Panc1 (cell line): ENCODE measurements around the gene PTPRH. TPM values are rescaled to one million over a fixed set of nuclear protein-coding genes. Genes with fewer than 3 reads are reported as not detected.

Experiments used
- ATAC-seq: fragments of 200-7000 bp; cut with Tn5 transposase; 2 replicates; pipeline ENCODE4 v1.9.1; 2020; ENCODE audit warnings: mild to moderate bottlenecking, moderate library complexity
- BruUV-seq: library from RNA; stranded (reverse); fragments of 400-500 nt; replicated peaks from 2 replicates; lab custom pipeline; 2021; lab: Mats Ljungman, UMichigan
- CTCF ChIA-PET: fragments of 300-600 bp; sonication (Branson Sonifier 250); formaldehyde crosslinking; loops from one replicate; lab custom pipeline; 2022; ENCODE audit warnings: antibody characterized with exemption; lab: Charles Lee
- POLR2A ChIA-PET: fragments of 300-600 bp; sonication (Branson Sonifier 250); formaldehyde crosslinking; loops from one replicate; lab custom pipeline; 2022; ENCODE audit warnings: antibody characterized with exemption; lab: Charles Lee
- DNase-seq: peaks from one replicate; pipeline ENCODE4 v3.0.0-alpha.2; 2010; ENCODE audit warnings: low read depth, low spot score
- H3K27ac ChIP-seq: 2 replicates; pipeline ENCODE4 v1.5.1; 2011; ENCODE audit warnings: mild to moderate bottlenecking, low read length, inconsistent platforms
- H3K27me3 ChIP-seq: fragments of 200-500 bp; sonication (Bioruptor generic); 2 replicates; pipeline ENCODE4 v1.6.0; 2014; ENCODE audit warnings: low read length, inconsistent platforms; ENCODE audit not compliant: control insufficient read depth, insufficient read depth
- H3K36me3 ChIP-seq: fragments of 200-500 bp; sonication (Bioruptor generic); 2 replicates; pipeline ENCODE4 v1.5.1; 2014; ENCODE audit warnings: inconsistent platforms, mild to moderate bottlenecking, low read length, moderate library complexity; ENCODE audit not compliant: control insufficient read depth, insufficient read depth
- H3K4me1 ChIP-seq: 2 replicates; pipeline ENCODE4 v1.5.1; 2011; ENCODE audit warnings: inconsistent platforms, mild to moderate bottlenecking, low read length, moderate library complexity; ENCODE audit not compliant: control insufficient read depth, insufficient read depth
- H3K4me3 ChIP-seq, 2 experiments: 2 replicates each; pipeline ENCODE4 v1.5.1; 2011 to 2012; ENCODE audit warnings: low read depth in 2 of 2, low read length in 2 of 2, mild to moderate bottlenecking in 2 of 2, inconsistent platforms in 1 of 2, moderate library complexity in 1 of 2
- H3K9me3 ChIP-seq: fragments of 200-500 bp; sonication (Bioruptor generic); 2 replicates; pipeline ENCODE4 v1.5.1; 2014; ENCODE audit warnings: low read depth, mild to moderate bottlenecking, inconsistent platforms, low read length, moderate library complexity; ENCODE audit not compliant: control insufficient read depth, insufficient read depth
- POLR2AphosphoS5 ChIP-seq: IDR thresholded peaks from 2 replicates; pipeline ENCODE4 v1.6.1; 2012; ENCODE audit warnings: mild to moderate bottlenecking, low read depth, low read length, moderate library complexity
- SIN3A ChIP-seq: IDR thresholded peaks from 2 replicates; pipeline ENCODE4 v1.6.1; 2012; ENCODE audit warnings: low read depth, mild to moderate bottlenecking, low read length, moderate library complexity, borderline replicate concordance; ENCODE audit not compliant: insufficient read depth
- TCF7L2 ChIP-seq: IDR thresholded peaks from 2 replicates; pipeline ENCODE4 v1.6.1; 2011; ENCODE audit warnings: mild to moderate bottlenecking, low read depth, low read length, inconsistent platforms
- in situ Hi-C: cut with HindIII; loops from 2 replicates; pipeline ENCODE4 v1.10.0; 2016; ENCODE audit warnings: low sequenced_read_pairs, low pct_unique_long_range_greater_than_20kb
- intact Hi-C: fragments of 100-400 bp; cut with micrococcal nuclease; formaldehyde crosslinking; loops from one replicate; pipeline ENCODE4 v1.10.0; 2022; ENCODE audit not compliant: unreplicated experiment
- total RNA-seq: library from RNA; stranded (reverse); gene quantifications from one replicate; pipeline ENCODE4 v1.2.1, GENCODE V29; 2021; ENCODE audit not compliant: unreplicated experiment
- TF ChIP-seq, protein P1 (sequence below), 2 experiments: IDR thresholded peaks; 2 replicates each; pipeline ENCODE4 v1.6.1; 2011 to 2012; ENCODE audit warnings: low read depth in 2 of 2, control low read depth in 1 of 2, low read length in 1 of 2, mild to moderate bottlenecking in 1 of 2, moderate library complexity in 1 of 2; ENCODE audit not compliant: insufficient read depth in 1 of 2
- TF ChIP-seq, protein P2 (sequence below): fragments of 450-650 bp; IDR thresholded peaks from 2 replicates; pipeline ENCODE4 v1.5.1; 2017; ENCODE audit warnings: mild to moderate bottlenecking

Gene PTPRH
- total RNA-seq, 1 experiment from 2014 or later, result 42.8 TPM

DNA sequence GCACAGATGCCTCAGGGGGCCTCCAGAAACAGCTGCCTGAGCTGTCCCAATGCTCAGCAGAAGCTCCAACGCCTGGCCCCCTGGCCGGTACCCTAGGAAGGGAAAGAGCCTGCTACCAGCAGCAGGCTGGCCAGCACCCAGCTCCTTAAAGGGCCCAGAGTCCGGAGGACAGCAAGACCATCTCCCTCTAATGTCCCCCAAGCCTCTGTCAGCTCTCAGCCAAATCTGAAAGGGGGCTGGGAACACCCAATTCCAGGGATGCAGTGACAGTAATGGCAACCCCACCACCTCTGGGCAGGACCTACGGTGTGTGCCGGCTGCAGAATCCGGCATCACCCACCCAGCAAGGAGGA lies 45.3 kb upstream of the PTPRH start:
- CTCF ChIA-PET, result interaction anchor here (0.6 kb wide), 1 partner anchor 12 kb away, joined by 3 read pairs; no protein-coding TSS in a partner anchor

DNA sequence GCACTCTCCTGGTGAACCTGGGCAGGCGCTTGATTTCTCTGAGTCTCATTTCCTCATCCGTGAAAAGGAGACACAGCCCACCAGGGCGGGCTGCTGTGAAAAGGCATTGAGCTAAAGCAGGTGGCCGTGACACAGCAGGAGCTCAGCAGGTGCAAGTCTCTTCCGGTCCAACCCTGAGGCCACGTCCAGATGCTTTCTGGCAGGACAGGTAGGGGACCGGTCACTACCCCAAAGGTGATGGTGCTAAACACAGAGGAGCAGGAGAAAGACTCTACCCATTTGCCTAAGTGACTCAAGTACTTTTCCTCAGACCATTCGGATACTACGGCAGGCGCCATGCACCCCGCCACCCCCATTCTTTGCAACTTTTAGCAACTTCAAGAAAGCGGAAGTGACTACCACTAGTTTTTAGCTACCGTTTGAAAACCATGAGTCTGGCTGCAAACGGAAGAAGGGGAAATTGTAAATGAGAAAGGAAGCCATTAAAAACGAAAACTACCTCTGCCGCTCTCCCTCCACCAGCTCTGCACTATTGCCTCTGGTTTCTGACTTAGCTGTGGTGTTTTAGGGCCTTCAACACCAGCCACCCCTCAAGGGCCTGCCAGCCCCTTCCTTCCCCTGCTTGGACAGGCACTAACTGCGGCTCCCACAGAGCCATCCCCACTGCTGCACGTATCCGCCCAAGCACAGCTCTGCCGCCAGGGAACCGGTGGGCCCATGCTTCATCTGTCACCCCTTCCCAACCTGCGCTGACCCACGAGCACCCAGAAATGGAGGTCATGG lies 44.7 kb upstream of the PTPRH start:
- Histone ChIP-seq H3K36me3 (peaks cover 5% of the 10 kb centered on the region; the same call in 1 of the 2 replicates), H3K27ac (no peak overlapping the region), H3K4me1 (peaks cover 37% of the 10 kb centered on the region), H3K9me3 (no peaks in the 10 kb centered on the region), H3K27me3 (no peaks in the 10 kb centered on the region), H3K4me3 (peak overlapping the region in 1 of 2 experiments; percentile 1; a peak in 1 of 4 replicates)
- ChIA-PET CTCF (interaction anchor here (0.6 kb wide), 1 partner anchor 13 kb away, joined by 3 read pairs; no protein-coding TSS in a partner anchor), POLR2A (no interaction called here)
- in situ Hi-C loops (no loop called here), intact Hi-C loops (no loop called here)
- no peak for DNase-seq
- TF ChIP-seq, protein P1, sequence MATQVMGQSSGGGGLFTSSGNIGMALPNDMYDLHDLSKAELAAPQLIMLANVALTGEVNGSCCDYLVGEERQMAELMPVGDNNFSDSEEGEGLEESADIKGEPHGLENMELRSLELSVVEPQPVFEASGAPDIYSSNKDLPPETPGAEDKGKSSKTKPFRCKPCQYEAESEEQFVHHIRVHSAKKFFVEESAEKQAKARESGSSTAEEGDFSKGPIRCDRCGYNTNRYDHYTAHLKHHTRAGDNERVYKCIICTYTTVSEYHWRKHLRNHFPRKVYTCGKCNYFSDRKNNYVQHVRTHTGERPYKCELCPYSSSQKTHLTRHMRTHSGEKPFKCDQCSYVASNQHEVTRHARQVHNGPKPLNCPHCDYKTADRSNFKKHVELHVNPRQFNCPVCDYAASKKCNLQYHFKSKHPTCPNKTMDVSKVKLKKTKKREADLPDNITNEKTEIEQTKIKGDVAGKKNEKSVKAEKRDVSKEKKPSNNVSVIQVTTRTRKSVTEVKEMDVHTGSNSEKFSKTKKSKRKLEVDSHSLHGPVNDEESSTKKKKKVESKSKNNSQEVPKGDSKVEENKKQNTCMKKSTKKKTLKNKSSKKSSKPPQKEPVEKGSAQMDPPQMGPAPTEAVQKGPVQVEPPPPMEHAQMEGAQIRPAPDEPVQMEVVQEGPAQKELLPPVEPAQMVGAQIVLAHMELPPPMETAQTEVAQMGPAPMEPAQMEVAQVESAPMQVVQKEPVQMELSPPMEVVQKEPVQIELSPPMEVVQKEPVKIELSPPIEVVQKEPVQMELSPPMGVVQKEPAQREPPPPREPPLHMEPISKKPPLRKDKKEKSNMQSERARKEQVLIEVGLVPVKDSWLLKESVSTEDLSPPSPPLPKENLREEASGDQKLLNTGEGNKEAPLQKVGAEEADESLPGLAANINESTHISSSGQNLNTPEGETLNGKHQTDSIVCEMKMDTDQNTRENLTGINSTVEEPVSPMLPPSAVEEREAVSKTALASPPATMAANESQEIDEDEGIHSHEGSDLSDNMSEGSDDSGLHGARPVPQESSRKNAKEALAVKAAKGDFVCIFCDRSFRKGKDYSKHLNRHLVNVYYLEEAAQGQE (IDR thresholded peaks at IDR 0.05; ENCODE audit: insufficient read depth in 1 of 2, low read depth in 2 of 2, low read length in 1 of 2), result no peak
- no peak for TF ChIP-seq SIN3A
- TF ChIP-seq, protein P2, sequence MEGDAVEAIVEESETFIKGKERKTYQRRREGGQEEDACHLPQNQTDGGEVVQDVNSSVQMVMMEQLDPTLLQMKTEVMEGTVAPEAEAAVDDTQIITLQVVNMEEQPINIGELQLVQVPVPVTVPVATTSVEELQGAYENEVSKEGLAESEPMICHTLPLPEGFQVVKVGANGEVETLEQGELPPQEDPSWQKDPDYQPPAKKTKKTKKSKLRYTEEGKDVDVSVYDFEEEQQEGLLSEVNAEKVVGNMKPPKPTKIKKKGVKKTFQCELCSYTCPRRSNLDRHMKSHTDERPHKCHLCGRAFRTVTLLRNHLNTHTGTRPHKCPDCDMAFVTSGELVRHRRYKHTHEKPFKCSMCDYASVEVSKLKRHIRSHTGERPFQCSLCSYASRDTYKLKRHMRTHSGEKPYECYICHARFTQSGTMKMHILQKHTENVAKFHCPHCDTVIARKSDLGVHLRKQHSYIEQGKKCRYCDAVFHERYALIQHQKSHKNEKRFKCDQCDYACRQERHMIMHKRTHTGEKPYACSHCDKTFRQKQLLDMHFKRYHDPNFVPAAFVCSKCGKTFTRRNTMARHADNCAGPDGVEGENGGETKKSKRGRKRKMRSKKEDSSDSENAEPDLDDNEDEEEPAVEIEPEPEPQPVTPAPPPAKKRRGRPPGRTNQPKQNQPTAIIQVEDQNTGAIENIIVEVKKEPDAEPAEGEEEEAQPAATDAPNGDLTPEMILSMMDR, result no peak
- TF ChIP-seq TCF7L2, result no peak
- TF ChIP-seq POLR2AphosphoS5, result no peak
- no TSS peak for BruUV-seq
- ATAC-seq, result no peak

More for the DNA sequence above, 45.3 kb upstream of the PTPRH start:
- Histone ChIP-seq H3K4me1 (peaks cover 40% of the 10 kb centered on the region), H3K4me3 (peak overlapping the region in 1 of 2 experiments; percentile 12; a peak in 2 of 4 replicates), H3K36me3 (peaks cover 5% of the 10 kb centered on the region; the same call in 1 of the 2 replicates), H3K9me3 (no peaks in the 10 kb centered on the region), H3K27ac (no peak overlapping the region), H3K27me3 (no peaks in the 10 kb centered on the region)
- TF ChIP-seq SIN3A, result no peak
- TF ChIP-seq, protein P1 (IDR thresholded peaks at IDR 0.05; ENCODE audit: insufficient read depth in 1 of 2, low read depth in 2 of 2, low read length in 1 of 2), result no peak
- TF ChIP-seq, protein P2, result no peak
- TF ChIP-seq TCF7L2, result no peak
- no peak for TF ChIP-seq POLR2AphosphoS5
- BruUV-seq, result no TSS peak
- intact Hi-C loops (no loop called here), in situ Hi-C loops (no loop called here)
- no peak for ATAC-seq
- no peak for DNase-seq
- POLR2A ChIA-PET, result no interaction called here
